A673 (cell line): ENCODE measurements around the gene TST.

Experiments
- EZH2 ChIP-seq: fragments of 200-600 bp; sonication (generic); IDR thresholded peaks from 2 replicates; pipeline ENCODE4 v1.6.1; 2017; ENCODE audit warnings: borderline replicate concordance, low read depth, mild to moderate bottlenecking, mixed read lengths, antibody characterized with exemption, low read length; ENCODE audit not compliant: poor library complexity, severe bottlenecking
- TF ChIP-seq, protein P1 (sequence below): fragments of 300-800, 200-600 bp; sonication (generic); conservative IDR thresholded peaks from 2 replicates; pipeline ENCODE4 v1.5.1; 2017; ENCODE audit warnings: low read depth, mild to moderate bottlenecking, antibody characterized with exemption, low read length, moderate library complexity, mixed read lengths

DNA sequence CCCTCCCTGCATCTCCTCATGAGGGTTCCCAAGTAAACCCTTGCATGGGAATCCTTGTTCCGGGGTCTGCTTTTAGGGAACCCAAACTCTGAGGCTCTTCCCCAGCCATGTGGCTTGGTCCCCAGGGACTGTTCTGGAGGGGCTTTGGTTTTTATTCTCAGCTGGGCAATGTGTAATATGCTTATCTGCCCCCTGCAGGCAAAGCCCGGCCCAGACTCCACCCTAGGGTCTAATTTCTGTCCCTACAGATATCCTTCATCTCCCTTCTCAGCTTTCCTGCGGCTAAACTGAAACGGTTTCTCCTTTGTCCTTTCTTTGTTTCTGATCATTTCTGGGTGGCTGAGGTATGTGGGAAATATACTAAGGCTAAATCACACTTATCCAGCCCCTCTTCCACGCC lies 37.1 kb downstream of the TST start:
- TF ChIP-seq, protein P1, sequence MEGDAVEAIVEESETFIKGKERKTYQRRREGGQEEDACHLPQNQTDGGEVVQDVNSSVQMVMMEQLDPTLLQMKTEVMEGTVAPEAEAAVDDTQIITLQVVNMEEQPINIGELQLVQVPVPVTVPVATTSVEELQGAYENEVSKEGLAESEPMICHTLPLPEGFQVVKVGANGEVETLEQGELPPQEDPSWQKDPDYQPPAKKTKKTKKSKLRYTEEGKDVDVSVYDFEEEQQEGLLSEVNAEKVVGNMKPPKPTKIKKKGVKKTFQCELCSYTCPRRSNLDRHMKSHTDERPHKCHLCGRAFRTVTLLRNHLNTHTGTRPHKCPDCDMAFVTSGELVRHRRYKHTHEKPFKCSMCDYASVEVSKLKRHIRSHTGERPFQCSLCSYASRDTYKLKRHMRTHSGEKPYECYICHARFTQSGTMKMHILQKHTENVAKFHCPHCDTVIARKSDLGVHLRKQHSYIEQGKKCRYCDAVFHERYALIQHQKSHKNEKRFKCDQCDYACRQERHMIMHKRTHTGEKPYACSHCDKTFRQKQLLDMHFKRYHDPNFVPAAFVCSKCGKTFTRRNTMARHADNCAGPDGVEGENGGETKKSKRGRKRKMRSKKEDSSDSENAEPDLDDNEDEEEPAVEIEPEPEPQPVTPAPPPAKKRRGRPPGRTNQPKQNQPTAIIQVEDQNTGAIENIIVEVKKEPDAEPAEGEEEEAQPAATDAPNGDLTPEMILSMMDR: peak; percentile 32; the same call in 1 of the 2 replicates
- TF ChIP-seq EZH2: no peak
